OCI-LY7 (cell line): ENCODE results near the gene GBA2. TPM values are rescaled to one million over a fixed set of nuclear protein-coding genes. Genes with fewer than 3 reads are reported as not detected.

Source experiments
- BruUV-seq: library from RNA; stranded (reverse); fragments of 400-500 nt; replicated peaks from 2 replicates; lab custom pipeline; 2021; lab: Mats Ljungman, UMichigan
- CTCF ChIA-PET: fragments of 300-600 bp; sonication (Branson Sonifier 250); formaldehyde crosslinking; loops from one replicate; lab custom pipeline; 2022; ENCODE audit warnings: antibody characterized with exemption; ENCODE audit not compliant: unreplicated experiment; lab: Charles Lee
- POLR2A ChIA-PET: fragments of 300-600 bp; sonication (Branson Sonifier 250); formaldehyde crosslinking; loops from one replicate; lab custom pipeline; 2022; ENCODE audit warnings: antibody characterized with exemption; lab: Charles Lee
- DNase-seq: peaks from one replicate; pipeline ENCODE4 v3.0.0-alpha.2; 2015; ENCODE audit warnings: low spot score
- H2AFZ ChIP-seq: fragments of 200-600 bp; sonication (generic), shearing (Covaris generic); 2 replicates; pipeline ENCODE4 v1.6.1; 2014; ENCODE audit warnings: mild to moderate bottlenecking, antibody characterized with exemption, low read length, moderate library complexity
- H3K27ac ChIP-seq: fragments of 200-600 bp; sonication (generic); 2 replicates; pipeline ENCODE4 v1.5.1; 2014; ENCODE audit warnings: mixed run types, low read depth, mild to moderate bottlenecking, moderate library complexity, low read length, inconsistent platforms; ENCODE audit not compliant: poor library complexity, severe bottlenecking
- H3K36me3 ChIP-seq: fragments of 200-600 bp; sonication (generic); 2 replicates; pipeline ENCODE4 v1.6.1; 2014; ENCODE audit warnings: mild to moderate bottlenecking, antibody characterized with exemption, low read length, moderate library complexity, mixed read lengths; ENCODE audit not compliant: insufficient read depth
- H3K4me1 ChIP-seq: fragments of 200-600 bp; sonication (generic); 2 replicates; pipeline ENCODE4 v1.5.1; 2014; ENCODE audit warnings: mild to moderate bottlenecking, low read length; ENCODE audit not compliant: insufficient read depth, poor library complexity, severe bottlenecking
- H3K4me2 ChIP-seq: fragments of 200-600 bp; sonication (generic); 2 replicates; pipeline ENCODE4 v1.6.1; 2014; ENCODE audit warnings: mild to moderate bottlenecking, low read length
- H3K4me3 ChIP-seq: fragments of 200-600 bp; sonication (generic); 2 replicates; pipeline ENCODE4 v1.5.1; 2014; ENCODE audit warnings: mild to moderate bottlenecking, low read depth, low read length; ENCODE audit not compliant: poor library complexity, severe bottlenecking
- H3K79me2 ChIP-seq: fragments of 200-600 bp; sonication (generic); 2 replicates; pipeline ENCODE4 v1.6.1; 2016; ENCODE audit warnings: low read depth, mild to moderate bottlenecking, low read length, moderate library complexity, mixed read lengths; ENCODE audit not compliant: insufficient read depth
- H3K9me2 ChIP-seq: fragments of 200-600 bp; sonication (generic); 2 replicates; pipeline ENCODE4 v1.6.1; 2016; ENCODE audit warnings: mild to moderate bottlenecking, low read length, mixed read lengths; ENCODE audit not compliant: insufficient read depth
- H3K9me3 ChIP-seq: fragments of 200-600 bp; sonication (generic); 2 replicates; pipeline ENCODE4 v1.6.1; 2014; ENCODE audit warnings: mild to moderate bottlenecking, mixed run types, low read length, mixed read lengths
- H4K20me1 ChIP-seq: fragments of 200-600 bp; sonication (generic); 2 replicates; pipeline ENCODE4 v1.6.1; 2014; ENCODE audit warnings: mild to moderate bottlenecking, antibody characterized with exemption, low read length, moderate library complexity, mixed read lengths; ENCODE audit not compliant: insufficient read depth
- CTCF ChIP-seq: fragments of 200-600 bp; sonication (generic); conservative IDR thresholded peaks from 2 replicates; pipeline ENCODE4 v1.5.1; 2014; ENCODE audit warnings: mild to moderate bottlenecking, antibody characterized with exemption, low read length, moderate library complexity, mixed read lengths
- EZH2phosphoT487 ChIP-seq: fragments of 200-600 bp; sonication (generic); IDR thresholded peaks from 2 replicates; pipeline ENCODE4 v1.6.1; 2018; ENCODE audit warnings: low read depth, borderline replicate concordance, mild to moderate bottlenecking, mixed run types, antibody characterized with exemption, low read length, moderate library complexity, mixed read lengths
- intact Hi-C: fragments of 100-400 bp; cut with micrococcal nuclease; formaldehyde crosslinking; loops from one replicate; pipeline ENCODE4 v1.10.0; 2022; ENCODE audit not compliant: unreplicated experiment
- total RNA-seq, 2 experiments: library from RNA; depleted of rRNA in 1 of 2; stranded (reverse); fragments of >200 nt in 1 of 2; shearing (Covaris generic) in 1 of 2; gene quantifications; 2 replicates each; pipeline ENCODE4 v1.2.3, GENCODE V29; 2014 to 2022

The GBA2 gene
- total RNA-seq, 2 experiments from 2014 or later, result 66.0 to 68.2 TPM

DNA sequence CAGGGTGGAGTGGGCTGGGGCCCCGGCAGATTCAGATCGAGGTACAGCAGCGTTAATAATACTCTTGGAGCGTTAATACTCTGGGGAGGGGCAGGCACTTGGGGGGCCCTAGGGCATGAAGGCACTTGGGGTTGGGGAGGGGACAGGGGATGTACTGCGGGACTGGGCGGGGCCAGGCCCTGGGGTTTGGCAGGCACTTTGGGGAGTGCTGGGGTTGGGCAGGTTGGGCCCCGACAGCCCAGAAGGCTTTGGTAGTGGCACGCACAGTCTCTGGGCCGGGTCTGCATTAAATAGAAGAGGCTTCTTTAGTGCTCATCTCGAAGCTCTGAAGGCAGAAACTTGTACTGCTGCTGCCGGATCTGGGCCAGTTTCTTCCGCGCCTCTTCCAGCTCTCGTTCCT lies 51.5 kb downstream of the GBA2 start:
- no peak overlapping the region for H3K27ac ChIP-seq
- no peak for TF ChIP-seq CTCF
- TF ChIP-seq EZH2phosphoT487, result no peak
- no peaks in the 10 kb centered on the region for H4K20me1 ChIP-seq
- no peak for DNase-seq
- no peak overlapping the region for H2AFZ ChIP-seq
- CTCF ChIA-PET, result interaction anchor here (0.6 to 2.1 kb wide), 5 partner anchors 10 to 52 kb away, joined by 3 to 10 read pairs (median 3); partner anchors contain the start of gene RGP1
- H3K9me2 ChIP-seq, result no peaks in the 10 kb centered on the region
- peaks cover 70% of the 10 kb centered on the region for H3K36me3 ChIP-seq
- H3K9me3 ChIP-seq, result no peaks in the 10 kb centered on the region
- H3K79me2 ChIP-seq, result no peaks in the 10 kb centered on the region
- POLR2A ChIA-PET, result interaction anchor here (1.5 kb wide), 1 partner anchor 33 kb away, joined by 4 read pairs; the partner anchor contains the start of gene ARHGEF39
- H3K4me3 ChIP-seq, result no peak overlapping the region
- H3K4me2 ChIP-seq, result no peak overlapping the region
- TSS peak; percentile 93 for BruUV-seq
- intact Hi-C loops, result loop anchor here (2.0 kb wide), 1 partner anchor 39 kb away; the partner anchor contains the start of genes CCDC107 and RMRP
- H3K4me1 ChIP-seq, result no peaks in the 10 kb centered on the region

GRCh38 chr9:35696520-35697215 lies 52.4 kb downstream of the GBA2 start:
- ChIA-PET CTCF (interaction anchor here (0.5 to 2.1 kb wide), 15 partner anchors 8 to 184 kb away, joined by 3 to 10 read pairs (median 4); partner anchors contain the start of genes ARHGEF39, RGP1 and SIT1), POLR2A (interaction anchor here (0.8 to 1.7 kb wide), 6 partner anchors 13 to 79 kb away, joined by 3 to 5 read pairs (median 4); partner anchors contain the start of genes ARHGEF39, CCDC107 and RMRP)
- intact Hi-C loops, result loop anchor here (2.0 kb wide), 1 partner anchor 38 kb away; the partner anchor contains the start of genes CCDC107 and RMRP
- DNase-seq, result peak; percentile 77
- Histone ChIP-seq H4K20me1 (no peaks in the 10 kb centered on the region), H3K36me3 (peaks cover 63% of the 10 kb centered on the region), H3K4me2 (no peak overlapping the region), H3K9me3 (no peaks in the 10 kb centered on the region), H3K27ac (no peak overlapping the region), H2AFZ (no peak overlapping the region), H3K4me3 (no peak overlapping the region), H3K9me2 (no peaks in the 10 kb centered on the region), H3K79me2 (no peaks in the 10 kb centered on the region), H3K4me1 (no peaks in the 10 kb centered on the region)
- TF ChIP-seq CTCF (peak; percentile 97), EZH2phosphoT487 (no peak)
- BruUV-seq, result no TSS peak
